GM18861 (cell line): Measurements from ENCODE around the gene KRTAP21-1.
"Not testable (repeated sequence)": the region's sequence is repeated elsewhere in the genome, so short reads cannot be mapped to it uniquely, and the experiment has no call there.

Experiments
- ATAC-seq: cut with Tn5 transposase; IDR thresholded peaks from one replicate; pipeline ENCODE4 v1.9.1; 2021; ENCODE audit not compliant: unreplicated experiment

Gene KRTAP21-1

DNA sequence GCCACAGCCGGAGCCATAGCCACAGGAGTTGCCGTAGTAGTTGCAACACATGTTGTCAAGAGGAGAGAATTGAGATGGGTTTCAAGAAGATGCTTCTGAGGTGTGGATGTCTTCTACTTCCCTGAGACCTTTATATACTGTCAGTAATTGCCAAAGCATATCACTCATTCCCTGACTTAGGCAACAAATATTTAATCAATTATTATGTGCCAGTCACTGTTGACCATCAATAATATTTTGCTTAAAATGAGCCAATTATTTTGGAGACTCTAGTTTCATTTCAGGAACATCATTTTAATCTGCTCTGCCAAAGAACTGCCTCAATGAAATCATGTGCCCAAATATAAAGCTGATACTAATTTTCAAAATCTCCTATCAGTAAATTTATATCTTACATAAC lies at the start of gene KRTAP21-1:
KRTAP21-1 (minus strand) TSS at position 101 of the 400 bp plus-strand sequence; CDS start at position 51, 50 bp downstream.
- not testable (repeated sequence) for ATAC-seq

DNA sequence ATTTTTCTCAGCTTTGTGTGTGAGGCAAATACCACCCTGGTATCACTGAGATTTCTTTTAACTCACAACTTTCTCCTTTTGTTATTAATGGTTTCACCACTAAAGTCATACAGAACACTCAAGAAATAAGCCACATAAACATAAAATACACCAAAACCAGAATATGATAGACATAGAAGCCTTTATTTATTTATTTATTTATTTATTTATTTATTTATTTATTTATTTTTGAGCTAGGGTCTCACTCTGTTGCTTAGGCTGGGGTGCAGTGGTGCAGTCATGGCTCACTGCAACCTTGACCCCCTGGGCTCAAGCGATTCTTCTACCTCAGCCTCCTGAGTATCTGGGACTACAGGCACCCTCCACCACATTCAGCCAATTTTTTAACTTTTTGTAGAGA lies 45.4 kb upstream of the KRTAP21-1 start:
- no peak for ATAC-seq

DNA sequence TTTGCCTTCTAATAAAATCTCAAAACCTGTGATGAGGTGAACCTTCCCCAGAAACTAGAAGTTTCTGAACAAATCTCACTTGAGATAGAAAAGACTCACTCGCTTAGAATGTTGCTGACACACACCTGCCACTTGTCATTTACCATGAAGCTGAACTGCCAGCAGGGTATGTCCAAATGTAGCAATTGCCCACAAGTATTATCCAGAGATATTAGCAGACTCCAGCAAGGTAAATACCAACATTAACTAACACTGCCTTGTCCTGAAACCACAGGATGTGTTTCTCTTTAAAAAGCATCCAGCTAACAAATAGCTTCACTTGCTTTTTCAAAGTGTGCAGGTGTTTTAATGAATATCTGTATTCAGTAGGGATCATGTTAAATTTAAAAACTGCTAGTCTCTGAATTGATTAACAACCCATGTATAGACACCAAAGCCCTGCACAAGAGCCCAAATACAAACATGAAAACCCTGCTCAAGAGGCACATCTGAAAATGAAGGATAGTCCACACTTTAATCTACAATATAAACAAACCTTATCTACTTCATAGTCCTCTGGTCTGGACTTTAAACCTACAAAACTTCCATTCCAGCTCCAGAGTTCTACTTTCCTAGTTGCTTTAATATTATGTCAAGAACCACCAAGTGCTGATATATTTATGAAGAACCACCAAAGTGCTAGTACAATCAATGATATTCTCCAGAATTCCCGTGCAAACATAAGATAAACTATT lies 38.5 kb upstream of the KRTAP21-1 start:
- no peak for ATAC-seq

DNA sequence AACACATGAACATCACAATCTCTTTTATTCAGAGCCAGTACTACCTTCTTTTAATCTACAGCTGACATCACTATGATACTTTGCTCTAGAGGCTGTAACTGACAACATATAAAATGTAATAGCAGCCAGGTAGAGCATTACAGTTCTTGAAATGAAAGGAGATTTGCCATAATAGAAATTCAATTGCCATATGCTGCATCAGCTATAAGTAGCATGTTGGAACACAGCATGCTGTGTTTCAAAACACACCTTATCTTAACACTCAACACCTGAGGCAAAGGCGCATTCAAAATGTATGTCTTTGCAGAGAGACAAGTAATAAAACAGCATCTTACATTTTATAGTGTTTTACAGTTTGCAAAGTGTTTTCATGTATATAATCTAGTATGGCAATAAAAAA lies 24.0 kb upstream of the KRTAP21-1 start:
- no peak for ATAC-seq

DNA sequence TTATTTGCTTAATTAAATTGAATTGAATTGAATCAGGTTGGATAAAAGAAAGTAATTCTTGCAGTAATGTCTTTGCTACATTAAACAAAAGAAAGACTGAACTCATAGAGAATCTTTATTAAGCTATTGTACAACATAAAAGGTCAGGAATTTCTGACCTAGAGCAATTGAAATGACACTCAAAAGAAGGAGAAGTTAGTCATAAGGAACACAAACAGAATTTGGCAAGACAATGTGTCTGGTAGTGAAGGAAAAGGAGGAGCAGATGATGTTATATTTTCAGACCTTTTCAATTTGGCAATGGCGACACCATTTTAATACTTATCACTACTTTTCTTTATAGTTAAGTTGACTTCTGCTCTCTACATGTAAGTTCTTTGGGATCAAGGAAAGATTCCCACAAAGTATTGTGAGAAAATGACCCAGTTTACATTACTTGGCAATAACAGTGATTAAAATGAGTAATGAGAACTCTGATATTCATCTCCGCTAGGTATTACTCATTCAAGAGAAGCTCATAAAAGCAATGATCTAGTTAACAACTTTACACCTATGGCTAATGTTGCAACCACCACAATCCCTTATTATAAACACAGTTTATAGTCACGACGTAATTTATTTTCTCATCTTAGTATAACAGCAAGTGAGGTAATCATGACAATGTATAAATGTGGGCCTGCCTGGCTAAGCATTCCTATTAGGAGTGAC lies 14.7 kb upstream of the KRTAP21-1 start:
- no peak for ATAC-seq

DNA sequence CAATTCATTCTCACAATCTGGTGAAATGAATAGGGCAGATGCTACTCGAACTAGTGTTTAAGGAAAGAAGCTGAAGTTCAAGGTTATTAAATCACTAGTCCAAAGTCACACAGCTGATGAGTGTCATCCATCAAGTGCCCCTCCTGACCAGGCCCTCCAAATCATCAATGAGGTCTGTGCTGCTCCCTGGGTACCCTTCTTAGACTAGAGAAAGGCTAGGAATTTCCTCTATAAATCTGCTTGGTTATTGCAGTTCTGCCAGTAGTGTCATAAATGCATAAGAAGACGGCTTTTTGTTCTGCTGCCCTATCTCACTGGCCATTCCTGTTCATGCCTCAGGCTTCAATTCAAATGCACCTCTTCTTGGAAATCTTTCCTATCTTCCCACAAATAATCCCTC lies 5.5 kb upstream of the KRTAP21-1 start:
- ATAC-seq: no peak

DNA sequence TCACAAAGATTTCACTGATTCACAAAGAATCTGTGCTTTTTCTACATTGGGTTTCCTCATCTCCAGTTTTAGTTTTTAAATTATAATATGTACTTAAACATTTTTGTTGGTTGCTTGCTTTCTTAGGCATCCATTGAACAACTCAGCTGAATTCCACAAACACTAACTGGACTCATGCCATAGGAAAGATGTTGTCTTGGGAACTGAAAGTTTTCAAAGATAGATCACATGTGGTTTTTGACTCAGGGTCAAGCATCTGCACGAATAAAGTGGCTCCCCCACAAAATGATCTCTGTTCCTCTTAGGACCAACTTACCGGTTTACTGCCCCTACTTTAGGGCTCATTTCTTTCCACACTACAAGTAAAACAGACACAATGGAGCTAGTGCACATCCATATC lies 3.1 kb upstream of the KRTAP21-1 start:
- ATAC-seq: no peak

DNA sequence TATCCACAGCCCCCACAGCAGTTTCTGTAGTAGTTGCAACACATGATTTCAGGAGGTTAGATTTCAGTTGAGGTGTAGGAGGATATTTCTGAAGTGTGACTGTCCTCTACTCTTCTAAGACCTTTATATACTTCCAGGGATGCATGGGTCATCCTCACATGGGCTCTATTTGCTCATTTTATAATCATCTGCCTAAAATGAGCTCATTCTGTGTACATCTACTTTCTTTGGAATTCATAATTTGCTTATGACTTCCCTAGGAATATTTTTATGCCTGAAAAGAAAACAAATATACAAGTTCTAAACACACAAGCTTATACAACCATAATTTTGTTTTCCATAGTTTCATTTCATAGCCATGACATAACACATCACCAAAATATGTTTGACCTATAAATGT lies 8.1 kb downstream of the KRTAP21-1 start, which contains the start of gene KRTAP21-2:
KRTAP21-2 (minus strand) TSS at position 101 of the 400 bp plus-strand sequence; CDS start at position 44, 57 bp downstream.
- no peak for ATAC-seq

DNA sequence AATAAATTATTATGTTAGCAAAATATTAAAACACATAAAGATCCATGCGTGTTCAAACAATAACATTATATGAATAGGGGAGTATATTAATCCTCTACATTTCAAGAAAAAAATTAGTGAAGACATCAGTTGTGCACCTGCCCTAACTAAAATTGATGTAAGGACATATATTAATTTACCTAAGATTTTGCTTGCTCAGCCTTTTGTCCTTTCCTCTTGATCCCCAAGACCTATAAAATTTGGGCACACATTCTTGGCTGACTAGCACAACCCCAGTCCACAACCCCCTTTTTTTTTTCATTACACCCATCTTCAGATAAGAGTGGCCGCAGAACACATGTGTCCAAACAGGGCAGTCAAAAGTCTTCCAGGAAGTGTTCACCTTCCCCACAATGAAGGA lies 14.8 kb downstream of the KRTAP21-1 start:
- no peak for ATAC-seq

DNA sequence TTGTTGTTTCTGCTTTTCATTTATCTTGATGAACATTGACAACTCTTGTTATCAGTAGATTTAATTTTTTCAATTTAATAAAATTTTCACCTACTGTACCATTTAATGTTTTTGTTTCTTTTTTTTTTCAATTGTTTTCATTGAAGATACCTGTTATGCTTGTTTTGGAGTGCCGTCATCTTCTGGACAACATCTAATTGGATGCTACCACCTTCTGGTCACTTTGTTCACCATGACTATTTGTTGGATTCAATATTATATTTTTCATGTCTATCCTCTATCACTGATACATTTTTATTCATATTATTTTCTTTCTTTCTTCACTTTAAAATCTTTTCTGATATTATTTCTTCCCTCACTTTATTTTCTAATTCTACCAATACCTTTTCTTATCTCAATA lies 22.2 kb downstream of the KRTAP21-1 start:
- ATAC-seq: no peak

DNA sequence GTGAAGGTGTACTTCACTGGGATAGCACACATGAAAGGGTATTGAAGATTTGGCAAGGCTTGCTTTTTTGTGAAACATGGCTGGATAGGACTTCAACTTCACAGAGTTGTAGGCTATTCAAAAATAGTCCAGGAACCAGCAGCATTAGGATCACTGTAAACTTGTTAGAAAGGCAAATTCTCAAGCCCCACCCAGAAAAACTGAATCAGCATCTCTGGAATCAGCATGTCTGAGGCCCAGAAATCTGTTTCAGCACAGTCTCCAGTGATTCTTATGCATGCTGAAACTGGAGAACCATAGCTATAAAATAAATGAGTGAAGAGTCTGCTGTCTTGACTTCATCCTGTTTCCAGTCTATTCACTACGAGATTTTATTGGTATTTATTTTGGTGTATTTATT lies 28.5 kb downstream of the KRTAP21-1 start:
- no peak for ATAC-seq

DNA sequence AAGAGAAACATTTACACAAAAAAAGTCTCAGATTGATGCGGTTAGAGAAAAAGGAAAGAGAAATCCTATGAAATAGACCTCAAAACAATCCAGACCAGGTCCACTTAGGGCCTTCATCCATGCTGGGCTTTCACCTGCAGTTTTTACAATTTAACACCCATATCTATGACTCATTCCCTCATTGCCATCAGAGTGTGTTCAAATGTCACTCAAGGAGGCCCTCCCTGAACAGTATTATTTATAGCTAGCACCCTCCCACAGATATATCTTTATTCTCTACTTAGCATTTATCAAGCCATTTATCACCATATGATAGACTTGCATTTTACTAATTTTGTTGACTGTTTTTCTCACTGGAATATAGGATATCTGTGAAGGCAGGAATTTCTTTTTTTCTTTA lies 35.8 kb downstream of the KRTAP21-1 start:
- no peak for ATAC-seq

DNA sequence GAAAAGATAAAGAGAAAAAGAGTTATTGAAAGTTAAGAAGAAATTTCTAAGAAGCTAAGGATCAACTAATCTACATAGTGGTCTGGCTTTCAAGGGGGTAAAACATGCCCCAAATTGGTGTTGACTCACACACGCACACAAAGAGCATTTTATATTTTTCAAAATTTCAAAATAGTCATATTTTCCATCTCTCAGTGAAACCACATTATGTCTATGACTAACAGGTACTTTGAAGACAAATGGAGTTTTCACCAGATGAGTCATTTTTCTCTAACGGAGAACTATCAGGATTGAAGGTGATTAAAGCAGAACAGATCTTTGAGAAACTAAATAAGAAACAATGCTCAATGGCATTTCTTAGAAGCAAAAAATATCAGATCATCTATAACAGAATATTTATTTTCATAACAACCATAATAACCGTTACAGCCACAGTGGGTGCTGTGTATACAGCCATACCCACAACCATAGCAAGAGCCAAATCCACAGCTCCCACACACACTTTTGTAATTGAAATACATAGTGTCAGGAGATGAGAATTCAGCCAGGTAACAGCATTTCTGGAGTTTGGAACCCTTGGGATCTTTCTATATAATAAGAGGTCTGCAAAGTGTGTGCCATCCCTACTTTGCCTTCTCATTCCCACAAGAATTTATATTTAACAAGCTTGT lies 36.9 kb downstream of the KRTAP21-1 start, which contains the start of gene KRTAP21-3:
KRTAP21-3 (minus strand) TSS at position 539 of the 671 bp plus-strand sequence; CDS start at position 521, 18 bp downstream.
- ATAC-seq: no peak

DNA sequence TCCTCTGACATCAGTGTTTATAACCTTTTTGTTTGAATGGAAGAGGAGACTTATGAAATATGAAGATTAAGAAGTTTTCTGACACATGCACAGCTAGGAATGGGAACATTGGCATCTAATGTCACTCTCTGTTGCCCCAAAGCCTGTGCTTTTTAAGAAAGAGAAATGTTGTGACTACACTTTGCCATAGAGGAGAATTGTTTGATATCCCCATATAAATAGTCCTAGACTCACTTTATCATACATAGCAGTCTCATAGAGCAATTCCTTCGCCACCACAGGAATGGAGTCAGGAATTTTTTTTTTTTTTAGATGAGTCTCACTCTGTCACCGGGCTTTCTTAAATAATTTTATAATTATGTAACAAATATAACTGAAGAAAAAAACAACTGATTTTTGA lies 38.1 kb downstream of the KRTAP21-1 start:
- no peak for ATAC-seq

DNA sequence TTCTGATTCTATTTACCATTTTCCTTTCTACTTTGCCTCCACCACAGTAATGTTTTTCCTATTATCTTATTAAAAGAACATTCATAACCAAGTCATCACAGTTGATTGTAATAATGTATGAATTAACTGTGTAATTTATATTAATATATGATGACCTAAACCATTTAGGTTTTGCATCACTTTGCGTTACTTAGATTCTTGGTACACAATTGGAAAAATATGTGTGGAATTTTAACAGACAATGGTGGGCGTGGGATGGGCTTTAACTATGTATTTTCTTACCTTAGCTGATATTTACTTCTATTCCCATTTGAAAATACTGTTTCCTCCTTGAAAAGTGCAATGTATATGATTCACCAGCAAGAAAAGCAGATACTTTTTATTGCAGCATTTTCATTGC lies 40.3 kb downstream of the KRTAP21-1 start:
- ATAC-seq: no peak

DNA sequence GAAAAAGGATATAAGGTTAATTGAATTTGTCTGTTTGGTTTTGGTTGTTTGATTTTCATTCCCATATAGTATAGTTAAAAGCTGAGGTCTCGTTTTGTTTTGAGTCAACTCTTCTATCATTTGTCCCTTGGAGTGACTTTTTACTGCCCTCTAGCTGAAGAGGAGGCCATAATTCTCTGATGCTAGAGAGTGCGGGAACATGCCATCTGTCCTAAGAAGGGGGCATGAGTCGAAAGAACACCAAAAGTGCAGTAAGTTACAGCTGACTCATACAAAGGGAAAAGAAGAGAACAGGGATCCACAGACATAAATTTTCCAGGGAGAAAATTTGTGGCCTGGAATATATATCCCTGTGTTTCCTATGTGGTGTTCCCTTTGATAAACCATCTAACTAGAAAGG lies 40.8 kb downstream of the KRTAP21-1 start:
- ATAC-seq: no peak

DNA sequence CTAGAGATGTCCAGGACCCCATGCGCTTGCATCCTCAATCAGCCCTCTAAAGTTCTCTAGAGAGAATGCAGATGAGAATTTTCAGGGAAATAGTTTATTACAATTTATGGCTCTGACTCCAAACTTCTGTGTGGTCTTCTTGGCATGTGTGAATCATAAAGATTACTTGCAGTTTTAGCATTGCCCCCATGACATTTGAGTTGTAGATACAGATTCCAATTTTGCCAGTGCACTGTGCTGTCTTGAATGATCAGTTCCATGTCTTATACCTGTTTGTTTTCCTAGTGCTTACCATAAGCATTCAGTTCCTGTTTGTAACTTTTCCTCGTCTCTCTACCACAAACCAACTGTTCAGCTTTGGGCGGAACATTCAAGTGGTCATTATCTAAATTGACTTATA lies 41.5 kb downstream of the KRTAP21-1 start:
- no peak for ATAC-seq

DNA sequence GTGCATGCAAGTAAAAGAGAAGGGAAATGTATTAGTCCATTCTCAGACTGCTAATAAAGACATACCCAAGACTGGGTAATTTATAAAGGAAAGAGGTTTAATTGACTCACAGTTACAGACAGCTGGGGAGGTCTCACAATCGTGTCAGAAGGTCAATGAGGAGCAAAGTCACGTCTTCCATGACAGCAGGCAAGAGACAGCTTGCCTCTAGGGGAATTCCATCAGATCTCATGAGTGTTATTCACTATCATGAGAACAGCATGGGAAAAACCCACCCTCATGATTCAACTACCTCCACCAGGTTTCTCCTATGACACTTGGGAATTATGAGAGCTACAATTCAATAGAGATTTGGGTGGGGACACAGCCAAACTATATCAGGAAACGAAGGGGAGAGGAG lies 44.7 kb downstream of the KRTAP21-1 start:
- no peak for ATAC-seq

DNA sequence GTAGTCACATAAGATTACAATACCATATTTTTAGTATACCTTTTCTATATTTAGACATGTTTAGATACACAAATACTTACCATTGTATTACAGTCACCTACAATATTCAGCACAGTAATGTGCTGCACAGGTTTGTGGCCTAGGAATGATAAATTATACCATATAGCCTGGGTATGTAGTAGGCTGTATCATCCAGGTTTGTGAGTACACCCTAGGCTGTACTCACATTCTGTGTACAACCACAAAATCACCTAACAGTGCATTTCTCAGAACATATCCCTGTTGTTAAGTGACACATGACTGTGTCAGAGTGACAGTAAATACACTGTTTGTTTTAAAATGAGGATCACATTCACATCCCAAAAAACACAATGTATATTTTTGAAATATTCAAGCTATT lies 47.8 kb downstream of the KRTAP21-1 start:
- ATAC-seq: no peak
